Neural progenitor cell (in vitro differentiated cells): ENCODE data around the gene NOP58.

Experiments used
- CTCF ChIP-seq: fragments of 200-600 bp; sonication (generic); IDR thresholded peaks from 2 replicates; pipeline ENCODE4 v1.5.1; 2017; ENCODE audit warnings: antibody characterized with exemption, mild to moderate bottlenecking
- EZH2 ChIP-seq: fragments of 200-600 bp; sonication (generic); IDR thresholded peaks from 2 replicates; pipeline ENCODE4 v1.6.1; 2017; ENCODE audit warnings: antibody characterized with exemption, mild to moderate bottlenecking, moderate library complexity
- EZH2phosphoT487 ChIP-seq: fragments of 200-600 bp; sonication (generic); IDR thresholded peaks from 2 replicates; pipeline ENCODE4 v1.6.1; 2017; ENCODE audit warnings: antibody characterized with exemption

GRCh38 chr2:202306034-202306433 is 40.5 kb downstream of the NOP58 start:
- no peak for TF ChIP-seq EZH2phosphoT487
- TF ChIP-seq CTCF = no peak
- no peak for TF ChIP-seq EZH2
